ENCODE measurements around the gene PRKCA. TPM values are rescaled to one million over a fixed set of nuclear protein-coding genes. Genes with fewer than 3 reads are reported as not detected.
"Not testable (repeated sequence)": the region's sequence is repeated elsewhere in the genome, so short reads cannot be mapped to it uniquely, and the experiment has no call there.

PRKCA gene
- total RNA-seq, 1 donor from 2014 or later = 112 TPM

GRCh38 chr17:66583112-66583748 is 280.8 kb downstream of the PRKCA start:
- intact Hi-C loops (cut with micrococcal nuclease) = no loop called here

- intact Hi-C loops (cut with micrococcal nuclease) = no loop called here
Measured at GRCh38 chr17:66584927-66585326, 282.5 kb downstream of the PRKCA start.

GRCh38 chr17:66585472-66585871 is 283.1 kb downstream of the PRKCA start:
- intact Hi-C loops (cut with micrococcal nuclease) = no loop called here

- intact Hi-C loops (cut with micrococcal nuclease) = no loop called here
Measured at GRCh38 chr17:66589892-66590291, 287.5 kb downstream of the PRKCA start.

GRCh38 chr17:66593116-66593515 is 290.7 kb downstream of the PRKCA start:
- intact Hi-C loops (cut with micrococcal nuclease) = no loop called here

GRCh38 chr17:66595893-66596292 is 293.5 kb downstream of the PRKCA start:
- intact Hi-C loops (cut with micrococcal nuclease) = no loop called here

- intact Hi-C loops (cut with micrococcal nuclease) = no loop called here
Measured at GRCh38 chr17:66602659-66603384, 300.4 kb downstream of the PRKCA start.

- intact Hi-C loops (cut with micrococcal nuclease) = no loop called here
Measured at GRCh38 chr17:66604376-66604775, 302.0 kb downstream of the PRKCA start.

GRCh38 chr17:66605541-66605940 is 303.1 kb downstream of the PRKCA start:
- intact Hi-C loops (cut with micrococcal nuclease) = no loop called here

GRCh38 chr17:66610361-66611133 is 308.1 kb downstream of the PRKCA start:
- intact Hi-C loops (cut with micrococcal nuclease) = no loop called here

- intact Hi-C loops (cut with micrococcal nuclease) = no loop called here
Measured at GRCh38 chr17:66611397-66611796, 309.0 kb downstream of the PRKCA start.

- intact Hi-C loops (cut with micrococcal nuclease) = no loop called here
Measured at GRCh38 chr17:66612993-66613392, 310.6 kb downstream of the PRKCA start.

- intact Hi-C loops (cut with micrococcal nuclease) = no loop called here
Measured at GRCh38 chr17:66614469-66614868, 312.1 kb downstream of the PRKCA start.

- intact Hi-C loops (cut with micrococcal nuclease) = no loop called here
Measured at GRCh38 chr17:66619206-66619605, 316.8 kb downstream of the PRKCA start.

- intact Hi-C loops (cut with micrococcal nuclease) = no loop called here
Measured at GRCh38 chr17:66620528-66620927, 318.1 kb downstream of the PRKCA start.

- intact Hi-C loops (cut with micrococcal nuclease) = not testable (repeated sequence)
Measured at GRCh38 chr17:66624630-66625029, 322.2 kb downstream of the PRKCA start.

- intact Hi-C loops (cut with micrococcal nuclease) = no loop called here
Measured at GRCh38 chr17:66625311-66625767, 322.9 kb downstream of the PRKCA start.

- intact Hi-C loops (cut with micrococcal nuclease) = no loop called here
Measured at GRCh38 chr17:66627985-66628384, 325.6 kb downstream of the PRKCA start.

GRCh38 chr17:66629762-66630161 is 327.3 kb downstream of the PRKCA start:
- intact Hi-C loops (cut with micrococcal nuclease) = loop anchor here (5.0 kb wide), 2 partner anchors 372 to 437 kb away; partner anchors contain the start of gene CEP112

GRCh38 chr17:66630379-66630778 is 328.0 kb downstream of the PRKCA start:
- intact Hi-C loops (cut with micrococcal nuclease) = loop anchor here (5.0 kb wide), 2 partner anchors 373 to 438 kb away; partner anchors contain the start of gene CEP112

- intact Hi-C loops (cut with micrococcal nuclease) = loop anchor here (5.0 kb wide), 2 partner anchors 374 to 439 kb away; partner anchors contain the start of gene CEP112
Measured at GRCh38 chr17:66630828-66631472, 328.5 kb downstream of the PRKCA start.

Data from T-helper 2 cell treated with Interferon-gamma antibody and Interleukin-4, amounts not matched to agents 100 ng/mL and 5 ng/mL, for 36 hours (primary cell).